Adrenal gland (tissue), 5 donors: ENCODE results near the gene PRICKLE1.

Experiments
- CTCF ChIP-seq, 6 experiments: fragments of 450-650 bp in 4 of 6; fragments of 200-600 bp in 2 of 6; sonication (generic) in 1 of 6; IDR thresholded peaks; 1 replicate in 5 of 6; 2 replicates in 1 of 6; pipeline versions ENCODE4 v1.5.1 to v1.8.0; 2016 to 2021; ENCODE audit warnings: antibody characterized with exemption in 6 of 6, mild to moderate bottlenecking in 2 of 6, moderate library complexity in 1 of 6
- POLR2A ChIP-seq, 2 donors: fragments of 450-650 bp; IDR thresholded peaks; one replicate each; pipeline ENCODE4 v1.6.1; 2017; ENCODE audit warnings: antibody characterized with exemption in 2 of 2, mild to moderate bottlenecking in 2 of 2, moderate library complexity in 1 of 2
- donor health status: DM: no; HTN: no; CAD: no.

DNA sequence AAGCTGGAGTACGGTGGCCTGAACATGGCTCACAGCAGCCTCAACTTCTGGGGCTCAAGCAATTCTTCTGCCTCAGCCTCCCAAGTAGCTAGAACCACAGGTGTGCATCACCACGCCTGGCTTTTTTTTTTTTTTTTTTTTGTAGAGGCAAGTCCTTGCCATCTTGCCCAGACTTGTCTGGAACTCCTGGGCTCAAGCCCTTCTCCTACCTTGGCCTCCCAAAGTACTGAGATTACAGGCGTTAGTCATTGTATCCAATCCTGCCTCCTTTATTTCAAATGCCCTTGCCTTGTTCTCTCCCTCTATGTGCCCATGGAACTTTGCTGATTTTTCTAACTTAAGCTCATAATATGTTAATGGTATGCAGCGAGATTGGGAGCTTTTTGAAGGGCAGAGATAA, 49.2 kb upstream of the PRICKLE1 start:
- TF ChIP-seq CTCF (IDR thresholded peaks at IDR 0.05) (no peak), POLR2A (IDR thresholded peaks at IDR 0.05) (no peak)
